ENCODE results near the gene DAP. TPM values are rescaled to one million over a fixed set of nuclear protein-coding genes. Genes with fewer than 3 reads are reported as not detected.

The DAP gene
- total and polyA plus RNA-seq, 10 of the 15 experiments (the other 5 are each of a cell fraction or from before 2014, with no cell fraction given) = 12.9 to 130 (median 49.9) TPM

Small RNA genes lying within 50 kb of the gene (small RNA-seq; reads per million reads assigned to genes)
- gene AC012629.4 = not detected

Other genes with a start within 250 kb of the DAP start
- 17.0 and 18.6 TPM in 2 replicates for gene ANKRD33B, start 197.2 kb downstream of the DAP start, total RNA-seq (2014; rRNA removed)
- 20.3 and 20.4 TPM in 2 replicates for gene ANKRD33B, start 197.2 kb downstream of the DAP start, total RNA-seq (2014; rRNA removed; fragmentation: Illumina TruSeq; extraction: Trizol)
- 58.4 and 61.6 TPM in 2 replicates for gene ANKRD33B, start 197.2 kb downstream of the DAP start, total RNA-seq (2021)
- gene ANKRD33B, start 197.2 kb downstream of the DAP start, polyA plus RNA-seq (2011; rRNA removed) = 11.0 and 12.7 TPM in 2 replicates
- 22.7 and 27.0 TPM in 2 replicates for gene ANKRD33B, start 197.2 kb downstream of the DAP start, polyA plus RNA-seq (2014; fragmentation: Illumina TruSeq; extraction: Trizol)
- gene ANKRD33B, start 197.2 kb downstream of the DAP start, polyA plus RNA-seq (2014; fragmentation: Nextera tagmentation; extraction: Ambion mirVana) = 1 to 10 TPM; 5.9 to 6.1 TPM
- 19.6 and 20.7 TPM in 2 replicates for gene ANKRD33B, start 197.2 kb downstream of the DAP start, polyA plus RNA-seq (2014; rRNA removed)
- gene ANKRD33B, start 197.2 kb downstream of the DAP start, polyA plus RNA-seq (2016; fragmentation: Nextera tagmentation; extraction: Ambion mirVana) = 1 to 10 TPM; 4.9 to 9.5 TPM

All from GM12878 (cell line).